Keratinocyte (primary cell): ENCODE measurements around the gene ANKRD62. TPM values are rescaled to one million over a fixed set of nuclear protein-coding genes. Genes with fewer than 3 reads are reported as not detected.

Experiments used
- DNase-seq: peaks from one replicate; pipeline ENCODE4 v3.0.0-alpha.2; 2011; ENCODE audit warnings: low read depth, missing footprints, low spot score
- FAIRE-seq: peaks from 2 replicates; lab custom pipeline; 2011; peaks lifted over from hg19 to GRCh38; lab: Jason Lieb, UNC
- H2AFZ ChIP-seq: 2 replicates; pipeline ENCODE4 v1.6.0; 2012; ENCODE audit warnings: low read length, control low read depth, inconsistent platforms; ENCODE audit not compliant: control insufficient read depth
- H3K27ac ChIP-seq: 2 replicates; pipeline ENCODE4 v1.5.1; 2011; ENCODE audit warnings: low read length; ENCODE audit not compliant: control insufficient read depth, insufficient read depth
- H3K27me3 ChIP-seq: 3 replicates; pipeline ENCODE4 v1.6.0; 2011; ENCODE audit warnings: low read length; ENCODE audit not compliant: control insufficient read depth, insufficient read depth; ENCODE audit errors: extremely low read depth
- H3K36me3 ChIP-seq, 2 experiments: 2 replicates in 1 of 2; 3 replicates in 1 of 2; pipeline ENCODE4 v1.5.1; 2011; ENCODE audit warnings: low read length in 2 of 2, mild to moderate bottlenecking in 1 of 2; ENCODE audit not compliant: control insufficient read depth in 2 of 2, insufficient read depth in 2 of 2; ENCODE audit errors: extremely low read depth in 1 of 2
- H3K4me1 ChIP-seq: 3 replicates; pipeline ENCODE4 v1.5.1; 2011; ENCODE audit warnings: low read length; ENCODE audit not compliant: control insufficient read depth, insufficient read depth; ENCODE audit errors: extremely low read depth
- H3K4me2 ChIP-seq: 3 replicates; pipeline ENCODE4 v1.6.0; 2011; ENCODE audit warnings: low read depth, low read length; ENCODE audit not compliant: control insufficient read depth, insufficient read depth; ENCODE audit errors: extremely low read depth
- H3K4me3 ChIP-seq, 3 experiments: fragments of 200-600 bp in 1 of 3; sonication (generic) in 1 of 3; 2 replicates in 2 of 3; 3 replicates in 1 of 3; pipeline ENCODE4 v1.5.1; 2011 to 2016; ENCODE audit warnings: low read length in 3 of 3, mild to moderate bottlenecking in 3 of 3, control low read depth in 2 of 3, inconsistent platforms in 1 of 3, low read depth in 1 of 3, mixed read lengths in 1 of 3, mixed run types in 1 of 3, moderate library complexity in 1 of 3; ENCODE audit not compliant: control insufficient read depth in 2 of 3, insufficient read depth in 2 of 3; ENCODE audit errors: extremely low read depth in 1 of 3
- H3K79me2 ChIP-seq: 2 replicates; pipeline ENCODE4 v1.6.0; 2012; ENCODE audit warnings: low read length; ENCODE audit not compliant: control insufficient read depth, insufficient read depth
- H3K9ac ChIP-seq: 3 replicates; pipeline ENCODE4 v1.6.0; 2011; ENCODE audit warnings: low read length; ENCODE audit not compliant: control insufficient read depth, insufficient read depth; ENCODE audit errors: extremely low read depth
- H3K9me1 ChIP-seq: 3 replicates; pipeline ENCODE4 v1.6.0; 2011; ENCODE audit warnings: low read length; ENCODE audit not compliant: control insufficient read depth, insufficient read depth; ENCODE audit errors: extremely low read depth
- H3K9me3 ChIP-seq: 2 replicates; pipeline ENCODE4 v1.5.1; 2012; ENCODE audit warnings: low read depth, low read length; ENCODE audit not compliant: control insufficient read depth
- H4K20me1 ChIP-seq: 3 replicates; pipeline ENCODE4 v1.6.0; 2011; ENCODE audit warnings: low read length; ENCODE audit not compliant: control insufficient read depth, insufficient read depth; ENCODE audit errors: extremely low read depth
- EZH2 ChIP-seq: IDR thresholded peaks from one replicate; pipeline ENCODE4 v1.6.1; 2012; ENCODE audit warnings: inconsistent platforms, mild to moderate bottlenecking, low read length, moderate library complexity
- dilution Hi-C: fragments of 300-500 bp; cut with MboI; formaldehyde crosslinking; loops from one replicate; pipeline ENCODE4 v1.7.0; 2020; ENCODE audit warnings: low sequenced_read_pairs; ENCODE audit not compliant: extremely low pct_ligation_motif_present
- polyA minus RNA-seq, 3 experiments: library from RNA; depleted of rRNA, polyadenylated mRNA; stranded (reverse); fragments of >200 nt; gene quantifications; 1 replicate in 1 of 3; 2 replicates in 1 of 3; 3 replicates in 1 of 3; pipeline ENCODE4 v1.2.3, GENCODE V29; 2011
- polyA plus RNA-seq, 5 experiments: library from polyadenylated mRNA; depleted of rRNA in 3 of 5; stranded (reverse) in 3 of 5; stranded (forward) in 1 of 5; unstranded in 1 of 5; fragments of >200 nt; gene quantifications; 1 replicate in 1 of 5; 2 replicates in 3 of 5; 3 replicates in 1 of 5; pipeline versions ENCODE4 v1.2.1 to v1.2.3, GENCODE V29; 2011 to 2012; ENCODE audit warnings: missing spikeins in 2 of 5, low read depth in 1 of 5, low replicate concordance in 1 of 5
- TF ChIP-seq, protein P1 (sequence below), 3 experiments: IDR thresholded peaks in 1 of 3; conservative IDR thresholded peaks in 1 of 3; optimal IDR thresholded peaks in 1 of 3; 2 replicates in 2 of 3; 3 replicates in 1 of 3; pipeline versions ENCODE3 to v1.5.1; 2011; ENCODE audit warnings: low read length in 3 of 3, mild to moderate bottlenecking in 3 of 3, moderate library complexity in 2 of 3, control low read depth in 1 of 3, inconsistent platforms in 1 of 3; ENCODE audit not compliant: insufficient read depth in 2 of 3; ENCODE audit errors: extremely low read depth in 1 of 3

ANKRD62 gene
- polyA plus RNA-seq (not detected in 3 replicates), polyA minus RNA-seq (not detected in 3 replicates)
- 0.22 TPM for polyA plus RNA-seq (2011; ENCODE audit: low read depth)
- not detected in 2 replicates for polyA plus RNA-seq (2011; cell fraction: cytosol; rRNA removed)
- polyA plus RNA-seq (2011; cell fraction: nucleus; rRNA removed) = not detected in 2 replicates
- polyA plus RNA-seq (2012; ENCODE audit: low replicate concordance) = not detected in 2 replicates
- not detected for polyA minus RNA-seq (2011; cell fraction: cytosol; rRNA and poly(A)+ RNA removed)
- polyA minus RNA-seq (2011; cell fraction: nucleus; rRNA and poly(A)+ RNA removed) = not detected in 2 replicates

DNA sequence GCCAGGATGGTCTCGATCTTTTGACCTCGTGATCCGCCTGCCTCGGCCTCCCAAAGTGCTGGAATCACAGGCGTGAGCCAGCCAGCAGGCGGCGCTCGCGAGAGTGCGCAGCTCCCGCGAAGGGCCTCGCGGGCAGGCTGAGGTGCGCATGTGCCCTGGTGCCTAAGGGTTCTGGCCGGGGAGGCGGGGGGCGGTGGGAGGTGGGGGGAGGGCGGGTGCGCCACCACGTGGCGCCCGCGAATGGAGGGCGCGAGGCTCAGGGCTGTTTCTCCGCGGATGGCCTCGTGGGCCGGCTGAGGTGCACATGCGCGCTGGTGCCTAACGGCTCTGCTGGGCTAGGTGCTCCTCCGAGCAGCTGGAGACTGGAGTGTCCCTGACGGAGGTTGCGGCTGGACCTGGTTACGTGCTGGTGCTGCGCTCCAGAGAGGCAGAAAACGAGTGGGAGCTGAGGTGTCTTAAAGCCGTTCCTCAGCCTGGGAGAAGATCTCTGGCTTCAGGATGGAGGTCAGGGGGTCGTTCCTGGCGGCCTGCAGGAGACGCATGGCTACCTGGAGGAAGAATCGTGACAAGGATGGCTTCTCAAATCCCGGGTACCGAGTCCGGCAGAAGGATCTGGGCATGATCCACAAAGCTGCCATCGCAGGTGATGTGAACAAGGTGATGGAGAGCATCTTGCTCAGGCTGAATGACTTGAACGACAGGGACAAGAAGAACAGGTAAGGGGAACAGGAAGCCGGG is at the start of gene ANKRD62:
Gene ANKRD62 (plus strand): TSS at position 324 of the 738 bp plus-strand sequence. CDS start 175 bp downstream, at position 499.
- Histone ChIP-seq H3K4me3 (no peak within 1 kb of the TSS), H3K79me2 (no peaks in the 10 kb centered on the region), H2AFZ (no peak within 1 kb of the TSS), H3K9me3 (no peaks in the 10 kb centered on the region), H3K27ac (no peak within 1 kb of the TSS), H3K36me3 (no peaks in the 10 kb centered on the region), H3K4me1 (no peaks in the 10 kb centered on the region), H3K27me3 (no peaks in the 10 kb centered on the region), H3K9me1 (no peaks in the 10 kb centered on the region), H4K20me1 (no peaks in the 10 kb centered on the region), H3K4me2 (no peak within 1 kb of the TSS), H3K9ac (no peak within 1 kb of the TSS)
- TF ChIP-seq, protein P1, sequence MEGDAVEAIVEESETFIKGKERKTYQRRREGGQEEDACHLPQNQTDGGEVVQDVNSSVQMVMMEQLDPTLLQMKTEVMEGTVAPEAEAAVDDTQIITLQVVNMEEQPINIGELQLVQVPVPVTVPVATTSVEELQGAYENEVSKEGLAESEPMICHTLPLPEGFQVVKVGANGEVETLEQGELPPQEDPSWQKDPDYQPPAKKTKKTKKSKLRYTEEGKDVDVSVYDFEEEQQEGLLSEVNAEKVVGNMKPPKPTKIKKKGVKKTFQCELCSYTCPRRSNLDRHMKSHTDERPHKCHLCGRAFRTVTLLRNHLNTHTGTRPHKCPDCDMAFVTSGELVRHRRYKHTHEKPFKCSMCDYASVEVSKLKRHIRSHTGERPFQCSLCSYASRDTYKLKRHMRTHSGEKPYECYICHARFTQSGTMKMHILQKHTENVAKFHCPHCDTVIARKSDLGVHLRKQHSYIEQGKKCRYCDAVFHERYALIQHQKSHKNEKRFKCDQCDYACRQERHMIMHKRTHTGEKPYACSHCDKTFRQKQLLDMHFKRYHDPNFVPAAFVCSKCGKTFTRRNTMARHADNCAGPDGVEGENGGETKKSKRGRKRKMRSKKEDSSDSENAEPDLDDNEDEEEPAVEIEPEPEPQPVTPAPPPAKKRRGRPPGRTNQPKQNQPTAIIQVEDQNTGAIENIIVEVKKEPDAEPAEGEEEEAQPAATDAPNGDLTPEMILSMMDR (optimal IDR thresholded peaks at IDR 0.05 in 1 of 3, IDR thresholded peaks at IDR 0.05 in 1 of 3, conservative IDR thresholded peaks at IDR 0.05 in 1 of 3; ENCODE audit: extremely low read depth in 1 of 3, insufficient read depth in 2 of 3, low read length in 3 of 3) = no peak
- TF ChIP-seq EZH2 = no peak
- DNase-seq (no peak), FAIRE-seq (no peak)
- dilution Hi-C loops = no loop called here

DNA sequence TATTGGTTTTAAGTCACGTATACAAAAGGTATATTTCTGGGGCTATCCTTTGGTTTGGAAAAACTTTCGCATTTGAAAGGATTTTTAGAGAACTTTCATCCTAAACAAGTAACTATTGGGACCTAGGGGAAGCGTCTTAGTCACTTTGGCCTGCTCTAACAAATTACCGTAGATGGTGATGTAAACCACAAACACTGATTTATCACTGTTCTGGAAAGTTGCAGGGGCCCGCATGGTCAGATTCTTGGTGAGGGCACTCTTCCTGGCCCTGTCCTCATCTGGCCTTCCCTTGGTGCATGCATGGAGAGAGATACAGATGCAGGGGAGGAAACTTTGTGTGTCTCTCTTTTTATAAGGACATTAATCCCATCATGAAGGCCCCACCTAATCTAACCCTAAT is 49.1 kb upstream of the ANKRD62 start:
- dilution Hi-C loops = no loop called here
- FAIRE-seq = no peak
- TF ChIP-seq, protein P1 (optimal IDR thresholded peaks at IDR 0.05 in 1 of 3, IDR thresholded peaks at IDR 0.05 in 1 of 3, conservative IDR thresholded peaks at IDR 0.05 in 1 of 3; ENCODE audit: extremely low read depth in 1 of 3, insufficient read depth in 2 of 3, low read length in 3 of 3) = no peak

More for the DNA sequence above, 49.1 kb upstream of the ANKRD62 start:
- H3K27me3 ChIP-seq = no peaks in the 10 kb centered on the region
- no peak overlapping the region for H3K4me2 ChIP-seq
- no peak for DNase-seq
- no peak overlapping the region for H3K4me3 ChIP-seq
- H3K27ac ChIP-seq = no peak overlapping the region
- no peak overlapping the region for H2AFZ ChIP-seq
- no peaks in the 10 kb centered on the region for H4K20me1 ChIP-seq
- H3K36me3 ChIP-seq = no peaks in the 10 kb centered on the region
- no peaks in the 10 kb centered on the region for H3K79me2 ChIP-seq
- H3K9me1 ChIP-seq = no peaks in the 10 kb centered on the region
- H3K9ac ChIP-seq = no peak overlapping the region
- H3K9me3 ChIP-seq = no peaks in the 10 kb centered on the region
- peaks cover 10% of the 10 kb centered on the region for H3K4me1 ChIP-seq
